WTC11 (cell line): ENCODE measurements around the gene UGT2B17.

Source experiments
- CREB1 ChIP-seq: sonication (generic); formaldehyde crosslinking; IDR thresholded peaks from 2 replicates; pipeline ENCODE4 v1.8.0; 2023; ENCODE audit warnings: mild to moderate bottlenecking, missing genetic modification reagents
- CREM ChIP-seq: sonication (generic); formaldehyde crosslinking; IDR thresholded peaks from 2 replicates; pipeline ENCODE4 v1.8.1; 2022; ENCODE audit warnings: mild to moderate bottlenecking, missing genetic modification reagents, moderate library complexity
- TEAD4 ChIP-seq: sonication (generic); formaldehyde crosslinking; IDR thresholded peaks from 2 replicates; pipeline ENCODE4 v1.8.0; 2022; ENCODE audit warnings: mild to moderate bottlenecking, missing genetic modification reagents
- ZNF138 ChIP-seq: sonication (generic); formaldehyde crosslinking; conservative IDR thresholded peaks from 2 replicates; pipeline ENCODE4 v1.8.1; 2022; ENCODE audit warnings: mild to moderate bottlenecking, moderate library complexity, missing genetic modification reagents
- ZNF232 ChIP-seq: sonication (generic); formaldehyde crosslinking; IDR thresholded peaks from 2 replicates; pipeline ENCODE4 v1.8.0; 2022; ENCODE audit warnings: mild to moderate bottlenecking, missing genetic modification reagents
- TF ChIP-seq, protein P1 (sequence below): fragments of 200-600 bp; IDR thresholded peaks from 2 replicates; pipeline ENCODE4 v1.8.0; 2022; ENCODE audit warnings: antibody characterized with exemption
- TF ChIP-seq, protein P2 (sequence below): fragments of 250-450 bp; sonication (Bioruptor Pico); IDR thresholded peaks from 2 replicates; pipeline ENCODE4 v1.9.0; 2021; ENCODE audit warnings: mild to moderate bottlenecking
- TF ChIP-seq, protein P3 (sequence below): fragments of 250-450 bp; sonication (Bioruptor Pico); IDR thresholded peaks from 2 replicates; pipeline ENCODE4 v2.1.2; 2022; ENCODE audit warnings: mild to moderate bottlenecking, moderate library complexity
- TF ChIP-seq, protein P4 (sequence below): sonication (generic); formaldehyde crosslinking; IDR thresholded peaks from 2 replicates; pipeline ENCODE4 v1.8.1; 2022; ENCODE audit warnings: mild to moderate bottlenecking, moderate library complexity, missing genetic modification reagents

DNA sequence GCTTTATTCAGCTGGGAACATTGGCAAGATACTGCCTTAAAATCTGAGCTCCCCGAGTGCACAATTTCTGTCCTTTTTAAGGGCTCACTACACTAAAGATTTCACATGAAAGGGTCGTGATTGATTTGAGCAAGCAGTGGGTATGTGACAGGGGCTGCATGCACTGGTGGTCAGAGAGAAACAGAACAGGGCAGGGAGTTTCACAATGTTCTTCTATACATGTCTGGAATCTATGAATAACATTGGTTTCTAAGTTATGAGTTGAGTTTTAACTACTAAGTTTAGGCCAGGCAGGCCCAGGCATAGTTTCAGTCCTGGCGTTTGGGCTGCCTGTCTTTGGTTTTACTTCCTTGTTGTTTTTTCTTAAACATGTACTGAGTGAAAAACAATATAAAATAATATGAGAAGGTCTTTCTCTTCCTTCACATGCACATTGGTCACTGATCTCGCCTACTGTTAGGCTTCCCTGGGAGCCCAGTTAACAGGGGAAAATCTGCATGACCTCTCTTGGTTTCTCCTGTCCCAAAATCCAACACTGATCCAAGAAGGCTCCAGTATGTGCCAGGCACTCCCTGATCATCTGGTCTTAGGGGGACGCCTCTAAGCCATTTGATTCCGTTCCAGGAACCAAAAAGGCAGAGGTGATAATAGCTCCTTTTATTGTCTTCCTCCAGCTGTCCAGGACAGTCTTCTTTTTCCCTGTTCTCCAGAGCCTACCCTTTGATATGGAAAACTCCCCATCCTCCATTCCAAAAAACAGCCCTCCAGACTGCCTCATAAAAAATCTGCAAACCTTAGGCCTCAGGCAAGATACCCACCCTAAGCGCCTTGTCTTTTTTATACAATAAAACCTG, at the start of gene UGT2B17:
- TF ChIP-seq CREB1 (CRISPR knock-in tag) (no peak), ZNF138 (CRISPR knock-in tag) (no peak), TEAD4 (CRISPR knock-in tag) (no peak), CREM (CRISPR knock-in tag) (no peak), ZNF232 (no peak)
- TF ChIP-seq, protein P1, sequence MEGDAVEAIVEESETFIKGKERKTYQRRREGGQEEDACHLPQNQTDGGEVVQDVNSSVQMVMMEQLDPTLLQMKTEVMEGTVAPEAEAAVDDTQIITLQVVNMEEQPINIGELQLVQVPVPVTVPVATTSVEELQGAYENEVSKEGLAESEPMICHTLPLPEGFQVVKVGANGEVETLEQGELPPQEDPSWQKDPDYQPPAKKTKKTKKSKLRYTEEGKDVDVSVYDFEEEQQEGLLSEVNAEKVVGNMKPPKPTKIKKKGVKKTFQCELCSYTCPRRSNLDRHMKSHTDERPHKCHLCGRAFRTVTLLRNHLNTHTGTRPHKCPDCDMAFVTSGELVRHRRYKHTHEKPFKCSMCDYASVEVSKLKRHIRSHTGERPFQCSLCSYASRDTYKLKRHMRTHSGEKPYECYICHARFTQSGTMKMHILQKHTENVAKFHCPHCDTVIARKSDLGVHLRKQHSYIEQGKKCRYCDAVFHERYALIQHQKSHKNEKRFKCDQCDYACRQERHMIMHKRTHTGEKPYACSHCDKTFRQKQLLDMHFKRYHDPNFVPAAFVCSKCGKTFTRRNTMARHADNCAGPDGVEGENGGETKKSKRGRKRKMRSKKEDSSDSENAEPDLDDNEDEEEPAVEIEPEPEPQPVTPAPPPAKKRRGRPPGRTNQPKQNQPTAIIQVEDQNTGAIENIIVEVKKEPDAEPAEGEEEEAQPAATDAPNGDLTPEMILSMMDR, result no peak
- TF ChIP-seq, protein P2, sequence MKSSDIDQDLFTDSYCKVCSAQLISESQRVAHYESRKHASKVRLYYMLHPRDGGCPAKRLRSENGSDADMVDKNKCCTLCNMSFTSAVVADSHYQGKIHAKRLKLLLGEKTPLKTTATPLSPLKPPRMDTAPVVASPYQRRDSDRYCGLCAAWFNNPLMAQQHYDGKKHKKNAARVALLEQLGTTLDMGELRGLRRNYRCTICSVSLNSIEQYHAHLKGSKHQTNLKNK (CRISPR knock-in tag), result no peak
- TF ChIP-seq, protein P3, sequence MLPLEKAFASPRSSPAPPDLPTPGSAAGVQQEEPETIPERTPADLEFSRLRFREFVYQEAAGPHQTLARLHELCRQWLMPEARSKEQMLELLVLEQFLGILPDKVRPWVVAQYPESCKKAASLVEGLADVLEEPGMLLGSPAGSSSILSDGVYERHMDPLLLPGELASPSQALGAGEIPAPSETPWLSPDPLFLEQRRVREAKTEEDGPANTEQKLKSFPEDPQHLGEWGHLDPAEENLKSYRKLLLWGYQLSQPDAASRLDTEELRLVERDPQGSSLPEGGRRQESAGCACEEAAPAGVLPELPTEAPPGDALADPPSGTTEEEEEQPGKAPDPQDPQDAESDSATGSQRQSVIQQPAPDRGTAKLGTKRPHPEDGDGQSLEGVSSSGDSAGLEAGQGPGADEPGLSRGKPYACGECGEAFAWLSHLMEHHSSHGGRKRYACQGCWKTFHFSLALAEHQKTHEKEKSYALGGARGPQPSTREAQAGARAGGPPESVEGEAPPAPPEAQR (CRISPR knock-in tag), result no peak
- TF ChIP-seq, protein P4, sequence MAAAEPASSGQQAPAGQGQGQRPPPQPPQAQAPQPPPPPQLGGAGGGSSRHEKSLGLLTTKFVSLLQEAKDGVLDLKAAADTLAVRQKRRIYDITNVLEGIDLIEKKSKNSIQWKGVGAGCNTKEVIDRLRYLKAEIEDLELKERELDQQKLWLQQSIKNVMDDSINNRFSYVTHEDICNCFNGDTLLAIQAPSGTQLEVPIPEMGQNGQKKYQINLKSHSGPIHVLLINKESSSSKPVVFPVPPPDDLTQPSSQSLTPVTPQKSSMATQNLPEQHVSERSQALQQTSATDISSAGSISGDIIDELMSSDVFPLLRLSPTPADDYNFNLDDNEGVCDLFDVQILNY (CRISPR knock-in tag), result no peak
